ENCODE results near the gene CDK13. TPM values are rescaled to one million over a fixed set of nuclear protein-coding genes. Genes with fewer than 3 reads are reported as not detected.
A peak's percentile ranks its signal among the peaks of the same experiment; 100 is the strongest.

The CDK13 gene
- total RNA-seq, 1 donor: 67.3 TPM

- no peak for TF ChIP-seq CTCF (IDR thresholded peaks at IDR 0.05; ENCODE audit: insufficient read depth, low read length)
- H3K4me3 ChIP-seq (ENCODE audit: low read depth, low read length): no peak overlapping the region
- no peak for DNase-seq (ENCODE audit: low read depth)
These were observed 28.3 kb downstream of the CDK13 start for GRCh38 chr7:39978230-39978934.

GRCh38 chr7:39979406-39980073 lies 29.5 kb downstream of the CDK13 start:
- no peak overlapping the region for H3K4me3 ChIP-seq (ENCODE audit: low read depth, low read length)

GRCh38 chr7:39985398-39985918 lies 35.4 kb downstream of the CDK13 start:
- no peak for TF ChIP-seq CTCF (IDR thresholded peaks at IDR 0.05; ENCODE audit: insufficient read depth, low read length)
- DNase-seq (ENCODE audit: low read depth): no peak
- H3K4me3 ChIP-seq (ENCODE audit: low read depth, low read length): no peak overlapping the region

More at GRCh38 chr7:39979406-39980073, 29.5 kb downstream of the CDK13 start:
- DNase-seq (ENCODE audit: low read depth): no peak
- no peak for TF ChIP-seq CTCF (IDR thresholded peaks at IDR 0.05; ENCODE audit: insufficient read depth, low read length)

DNA sequence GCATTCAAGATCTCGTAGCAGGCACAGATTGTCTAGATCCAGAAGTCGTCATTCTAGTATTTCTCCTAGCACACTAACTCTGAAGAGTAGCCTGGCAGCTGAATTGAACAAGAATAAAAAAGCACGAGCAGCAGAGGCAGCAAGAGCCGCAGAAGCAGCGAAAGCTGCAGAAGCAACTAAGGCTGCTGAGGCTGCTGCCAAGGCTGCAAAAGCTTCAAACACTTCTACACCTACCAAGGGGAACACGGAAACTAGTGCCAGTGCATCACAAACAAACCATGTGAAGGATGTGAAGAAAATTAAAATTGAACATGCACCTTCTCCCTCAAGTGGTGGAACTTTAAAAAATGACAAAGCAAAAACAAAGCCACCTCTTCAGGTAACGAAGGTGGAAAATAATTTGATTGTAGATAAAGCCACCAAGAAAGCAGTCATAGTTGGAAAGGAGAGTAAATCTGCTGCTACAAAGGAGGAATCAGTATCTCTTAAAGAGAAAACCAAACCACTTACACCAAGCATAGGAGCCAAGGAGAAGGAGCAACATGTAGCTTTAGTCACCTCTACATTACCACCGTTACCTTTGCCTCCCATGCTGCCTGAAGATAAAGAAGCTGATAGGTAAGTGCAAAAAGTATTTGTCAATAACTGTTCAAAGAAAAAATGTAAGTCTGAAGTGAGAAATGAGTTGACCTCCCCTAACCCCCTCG lies 37.7 kb downstream of the CDK13 start:
- DNase-seq (ENCODE audit: low read depth): no peak

DNA sequence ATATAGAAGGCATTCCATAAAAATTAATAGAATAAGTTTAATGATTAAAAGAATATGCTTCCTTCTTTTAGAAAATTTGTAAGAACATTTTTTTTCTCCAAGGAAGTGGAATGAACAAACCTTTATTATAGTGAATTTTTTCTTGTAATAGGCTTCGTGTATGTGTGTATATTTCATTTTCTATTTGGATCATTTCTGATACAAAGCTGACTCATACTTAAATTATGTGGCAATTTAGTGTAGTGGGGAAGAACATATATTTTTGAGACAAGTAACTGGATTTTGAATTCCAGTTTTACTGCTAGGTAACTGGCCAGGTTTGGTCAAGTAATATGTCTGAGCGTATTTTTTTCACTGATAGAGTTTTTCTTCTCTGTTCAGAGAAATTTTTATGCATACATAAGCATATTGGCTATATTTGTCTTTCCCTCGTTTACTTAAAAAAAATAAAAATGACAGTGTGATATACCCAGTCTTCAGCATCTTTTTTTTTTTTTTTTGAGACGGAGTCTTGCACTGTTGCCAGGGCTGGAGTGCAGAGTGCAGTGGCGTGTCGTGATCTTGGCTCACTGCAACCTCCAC lies 50.8 kb downstream of the CDK13 start:
- peak; percentile 37 for DNase-seq (ENCODE audit: low read depth)
- TF ChIP-seq CTCF (IDR thresholded peaks at IDR 0.05; ENCODE audit: insufficient read depth, low read length): no peak
- no peak overlapping the region for H3K4me3 ChIP-seq (ENCODE audit: low read depth, low read length)

More for the DNA sequence above, 37.7 kb downstream of the CDK13 start:
- no peak overlapping the region for H3K4me3 ChIP-seq (ENCODE audit: low read depth, low read length)
- TF ChIP-seq CTCF (IDR thresholded peaks at IDR 0.05; ENCODE audit: insufficient read depth, low read length): no peak

GRCh38 chr7:40001649-40002048 lies 51.6 kb downstream of the CDK13 start:
- TF ChIP-seq CTCF (IDR thresholded peaks at IDR 0.05; ENCODE audit: insufficient read depth, low read length): no peak
- no peak overlapping the region for H3K4me3 ChIP-seq (ENCODE audit: low read depth, low read length)
- no peak for DNase-seq (ENCODE audit: low read depth)

All from fibroblast of the aortic adventitia (primary cell).